Thoracic aorta (tissue), 2 donors: ENCODE data around the gene PKIB. TPM values are rescaled to one million over a fixed set of nuclear protein-coding genes. Genes with fewer than 3 reads are reported as not detected.
"Not testable (repeated sequence)": the region's sequence is repeated elsewhere in the genome, so short reads cannot be mapped to it uniquely, and the experiment has no call there.

Source experiments
- ATAC-seq: fragments of 150-250 bp; one replicate; pipeline ENCODE4 v1.8.0; 2017; ENCODE audit warnings: low read depth; ENCODE audit not compliant: insufficient number of reproducible peaks, low FRiP score
- DNase-seq: peaks from one replicate; pipeline ENCODE4 v3.0.0-alpha.2; 2020; ENCODE audit warnings: low spot score
- H3K27ac ChIP-seq, 2 donors: fragments of 200-600 bp; sonication (generic); 1 replicate in 1 of 2; 2 replicates in 1 of 2; pipeline ENCODE4 v1.5.1; 2016; ENCODE audit warnings: mild to moderate bottlenecking in 2 of 2, moderate library complexity in 2 of 2
- H3K27me3 ChIP-seq: fragments of 200-600 bp; sonication (generic); replicated peaks from 2 replicates; pipeline ENCODE4 v1.6.0; 2016; ENCODE audit warnings: mild to moderate bottlenecking; ENCODE audit not compliant: insufficient read depth
- H3K36me3 ChIP-seq: fragments of 200-600 bp; sonication (generic); one replicate; pipeline ENCODE4 v1.5.1; 2016
- H3K4me1 ChIP-seq, 2 donors: fragments of 200-600 bp; sonication (generic); 1 replicate in 1 of 2; 2 replicates in 1 of 2; pipeline versions ENCODE4 v1.5.1 to v1.6.0; 2016; ENCODE audit warnings: low read depth in 2 of 2, mild to moderate bottlenecking in 1 of 2; ENCODE audit not compliant: control insufficient read depth in 1 of 2
- H3K4me3 ChIP-seq: fragments of 200-600 bp; sonication (generic); 2 replicates; pipeline ENCODE4 v1.5.1; 2016; ENCODE audit warnings: mild to moderate bottlenecking
- H3K9me3 ChIP-seq: fragments of 200-600 bp; sonication (generic); 2 replicates; pipeline ENCODE4 v1.5.1; 2016
- CTCF ChIP-seq: fragments of 200-600 bp; sonication (generic); IDR thresholded peaks from one replicate; pipeline ENCODE4 v1.5.1; 2019; ENCODE audit warnings: antibody characterized with exemption
- total RNA-seq, 2 donors: library from RNA; depleted of rRNA; stranded (reverse); fragments of >200 nt; gene quantifications; one replicate each; pipeline versions ENCODE4 v1.1.0 to v1.2.3, GENCODE V29; 2016

Gene PKIB
- total RNA-seq, 2 donors from 2014 or later: 0.81 to 6.0 TPM

GRCh38 chr6:122747573-122747972 is 137.4 kb downstream of the PKIB start:
- H3K4me1 ChIP-seq: no peaks in the 10 kb centered on the region
- no peak for TF ChIP-seq CTCF
- H3K4me3 ChIP-seq: no peak overlapping the region
- H3K27ac ChIP-seq: no peak overlapping the region
- no peak for ATAC-seq
- H3K27me3 ChIP-seq: no peaks in the 10 kb centered on the region
- H3K36me3 ChIP-seq: no peaks in the 10 kb centered on the region
- no peak for DNase-seq
- H3K9me3 ChIP-seq: no peaks in the 10 kb centered on the region

DNA sequence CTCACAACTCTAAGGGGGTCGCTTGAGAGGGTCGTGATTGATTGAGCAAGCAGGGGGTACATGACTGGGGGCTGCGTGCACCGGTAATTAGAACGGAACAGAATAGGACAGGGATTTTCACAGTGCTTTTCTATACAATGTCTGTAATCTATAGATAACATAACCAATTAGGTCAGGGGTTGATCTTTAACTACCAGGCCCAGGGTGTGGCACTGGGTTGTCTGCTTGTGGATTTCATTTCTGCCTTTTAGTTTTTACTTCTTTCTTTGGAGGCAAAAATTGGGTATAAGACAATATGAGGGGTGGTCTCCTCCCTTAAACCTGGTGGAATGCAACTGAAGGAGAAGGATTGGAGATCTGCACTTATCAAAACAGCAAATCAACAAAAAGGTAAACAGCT is 138.7 kb downstream of the PKIB start:
- not testable (repeated sequence) for ATAC-seq, H3K4me1 ChIP-seq, DNase-seq, H3K36me3 ChIP-seq, H3K27me3 ChIP-seq, H3K27ac ChIP-seq, H3K9me3 ChIP-seq, H3K4me3 ChIP-seq

DNA sequence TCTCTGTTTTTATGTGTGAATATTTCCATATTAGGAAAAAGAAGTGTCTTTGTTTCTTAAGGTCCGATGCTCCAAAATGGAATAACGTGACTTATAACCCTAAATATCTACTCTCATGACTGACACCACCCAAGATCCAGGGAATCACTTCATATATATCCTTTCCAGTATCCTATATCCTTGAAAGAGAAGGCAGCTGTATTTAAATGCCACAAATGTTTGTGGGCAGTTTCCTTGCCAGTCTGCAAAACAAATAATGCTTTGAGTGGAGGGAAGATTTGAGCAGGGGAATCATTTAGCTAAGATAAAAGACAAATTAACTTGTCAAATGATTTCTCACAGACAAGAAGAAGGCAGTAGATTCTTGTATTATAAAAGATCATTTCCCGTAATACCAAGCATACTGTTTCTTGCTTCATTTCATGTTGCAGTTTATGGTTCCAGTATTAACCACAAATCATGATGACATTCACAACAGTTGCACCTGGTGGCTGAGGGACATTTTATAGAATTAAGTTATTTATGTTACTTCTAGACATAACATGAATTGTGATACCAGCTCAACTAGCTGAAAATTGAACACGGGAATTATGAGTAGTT is 139.3 kb downstream of the PKIB start:
- no peaks in the 10 kb centered on the region for H3K9me3 ChIP-seq
- no peaks in the 10 kb centered on the region for H3K27me3 ChIP-seq
- DNase-seq (no peak), ATAC-seq (no peak)
- H3K27ac ChIP-seq: no peak overlapping the region
- TF ChIP-seq CTCF: no peak
- H3K36me3 ChIP-seq: no peaks in the 10 kb centered on the region
- no peak overlapping the region for H3K4me3 ChIP-seq
- H3K4me1 ChIP-seq: no peaks in the 10 kb centered on the region

DNA sequence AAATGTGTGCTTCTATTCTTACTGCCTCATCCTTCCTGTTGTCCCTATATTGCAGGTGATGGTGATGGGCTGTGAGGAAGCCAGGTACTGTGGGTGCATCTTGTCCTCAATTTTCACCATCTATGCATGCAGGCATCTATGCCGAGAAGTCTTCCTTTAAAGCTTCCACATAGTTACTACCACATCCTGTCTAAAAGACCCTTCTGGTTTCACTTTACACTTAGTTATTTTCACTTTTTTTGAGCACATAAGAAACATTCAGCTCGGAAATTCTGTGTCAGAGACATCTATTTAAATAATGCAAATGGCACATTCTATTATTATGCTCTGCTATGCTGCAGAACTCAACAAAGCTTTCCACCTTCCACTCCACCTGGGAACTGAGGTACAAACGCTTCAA is 141.1 kb downstream of the PKIB start:
- Histone ChIP-seq H3K4me1 (no peaks in the 10 kb centered on the region), H3K27ac (no peak overlapping the region), H3K36me3 (no peaks in the 10 kb centered on the region), H3K9me3 (no peaks in the 10 kb centered on the region), H3K4me3 (no peak overlapping the region), H3K27me3 (no peaks in the 10 kb centered on the region)
- DNase-seq (no peak), ATAC-seq (no peak)
- TF ChIP-seq CTCF: no peak

- H3K27ac ChIP-seq: no peak overlapping the region
- H3K4me1 ChIP-seq: no peaks in the 10 kb centered on the region
- no peaks in the 10 kb centered on the region for H3K36me3 ChIP-seq
- no peak overlapping the region for H3K4me3 ChIP-seq
- no peak for ATAC-seq
- no peaks in the 10 kb centered on the region for H3K27me3 ChIP-seq
- no peaks in the 10 kb centered on the region for H3K9me3 ChIP-seq
- no peak for DNase-seq
- no peak for TF ChIP-seq CTCF
Observed at GRCh38 chr6:122752459-122752858, 142.3 kb downstream of the PKIB start.
